Measurements from ENCODE around the gene FZD4. TPM values are rescaled to one million over a fixed set of nuclear protein-coding genes. Genes with fewer than 3 reads are reported as not detected.

Gene FZD4
- total RNA-seq, 2 experiments from 2014 or later: 0.17 TPM; not detected in 1

DNA sequence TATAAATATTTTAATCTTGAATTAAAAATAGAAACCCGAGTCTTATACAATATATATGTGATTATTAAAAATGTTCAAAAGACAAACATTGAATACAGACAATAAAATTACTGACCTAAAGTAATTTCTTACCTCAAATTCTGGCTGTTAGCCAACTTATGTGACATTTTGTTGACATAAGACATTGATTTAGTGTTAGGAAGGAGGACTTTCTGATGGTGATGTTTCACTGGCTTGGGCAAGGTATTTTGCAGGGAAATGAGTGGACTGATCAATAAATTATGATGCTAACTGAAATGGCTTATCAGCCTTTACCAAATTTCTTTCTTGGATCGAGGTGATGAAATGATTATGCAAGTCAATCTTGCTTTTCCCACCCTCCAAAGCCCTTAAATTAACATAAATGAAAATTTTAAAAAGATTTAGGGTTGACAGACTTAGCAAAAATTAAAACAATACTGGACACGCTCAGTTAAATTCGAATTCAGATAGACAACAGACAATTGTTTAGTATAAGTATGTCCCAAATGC is 33.2 kb upstream of the FZD4 start:
- POLR2A ChIA-PET: interaction anchor here (0.6 kb wide), 1 partner anchor 17 kb away, joined by 3 read pairs; no protein-coding TSS in a partner anchor
- no peak overlapping the region for H3K4me3 ChIP-seq (ENCODE audit: low read depth, low read length, poor library complexity, severe bottlenecking)
- H3K9me2 ChIP-seq (ENCODE audit: insufficient read depth, low read length): no peaks in the 10 kb centered on the region
- H3K36me3 ChIP-seq (ENCODE audit: insufficient read depth, low read length): no peaks in the 10 kb centered on the region
- no peak for TF ChIP-seq EZH2phosphoT487 (IDR thresholded peaks at IDR 0.05; ENCODE audit: borderline replicate concordance, low read depth, low read length)
- TF ChIP-seq, protein P1, sequence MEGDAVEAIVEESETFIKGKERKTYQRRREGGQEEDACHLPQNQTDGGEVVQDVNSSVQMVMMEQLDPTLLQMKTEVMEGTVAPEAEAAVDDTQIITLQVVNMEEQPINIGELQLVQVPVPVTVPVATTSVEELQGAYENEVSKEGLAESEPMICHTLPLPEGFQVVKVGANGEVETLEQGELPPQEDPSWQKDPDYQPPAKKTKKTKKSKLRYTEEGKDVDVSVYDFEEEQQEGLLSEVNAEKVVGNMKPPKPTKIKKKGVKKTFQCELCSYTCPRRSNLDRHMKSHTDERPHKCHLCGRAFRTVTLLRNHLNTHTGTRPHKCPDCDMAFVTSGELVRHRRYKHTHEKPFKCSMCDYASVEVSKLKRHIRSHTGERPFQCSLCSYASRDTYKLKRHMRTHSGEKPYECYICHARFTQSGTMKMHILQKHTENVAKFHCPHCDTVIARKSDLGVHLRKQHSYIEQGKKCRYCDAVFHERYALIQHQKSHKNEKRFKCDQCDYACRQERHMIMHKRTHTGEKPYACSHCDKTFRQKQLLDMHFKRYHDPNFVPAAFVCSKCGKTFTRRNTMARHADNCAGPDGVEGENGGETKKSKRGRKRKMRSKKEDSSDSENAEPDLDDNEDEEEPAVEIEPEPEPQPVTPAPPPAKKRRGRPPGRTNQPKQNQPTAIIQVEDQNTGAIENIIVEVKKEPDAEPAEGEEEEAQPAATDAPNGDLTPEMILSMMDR (conservative IDR thresholded peaks at IDR 0.05; ENCODE audit: low read length): no peak
- CTCF ChIA-PET (ENCODE audit: unreplicated experiment): no interaction called here
- no TSS peak for BruUV-seq (replicated peaks)
- no peaks in the 10 kb centered on the region for H4K20me1 ChIP-seq (ENCODE audit: insufficient read depth, low read length)
- no peak overlapping the region for H3K4me2 ChIP-seq (ENCODE audit: low read length)
- no peak overlapping the region for H2AFZ ChIP-seq (ENCODE audit: low read length)
- intact Hi-C loops (cut with micrococcal nuclease; ENCODE audit: unreplicated experiment): no loop called here
- no peaks in the 10 kb centered on the region for H3K9me3 ChIP-seq (ENCODE audit: low read length)
- H3K4me1 ChIP-seq (ENCODE audit: insufficient read depth, low read length, poor library complexity, severe bottlenecking): no peaks in the 10 kb centered on the region
- no peak overlapping the region for H3K27ac ChIP-seq (ENCODE audit: low read depth, low read length, poor library complexity, severe bottlenecking)
- no peak for DNase-seq (ENCODE audit: low spot score)
- no peaks in the 10 kb centered on the region for H3K79me2 ChIP-seq (ENCODE audit: insufficient read depth, low read depth, low read length)

DNA sequence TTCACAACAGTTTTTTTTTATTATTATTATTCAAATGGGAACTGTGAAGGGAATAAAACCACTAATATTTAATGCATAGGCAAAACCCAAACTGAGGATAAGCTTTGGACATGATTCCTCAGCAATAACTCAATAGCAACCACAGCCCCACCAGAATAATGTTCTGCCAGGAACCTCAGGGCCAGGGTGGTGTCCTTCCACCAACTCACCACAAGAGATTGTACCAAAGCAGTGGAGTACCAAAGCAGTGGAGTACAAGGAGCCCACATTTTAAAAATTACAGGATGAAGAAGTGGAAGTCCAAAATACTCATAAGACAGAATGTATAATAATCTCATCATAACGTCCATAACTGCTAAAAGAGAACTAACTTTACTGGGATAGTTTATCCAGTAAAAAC is 32.5 kb upstream of the FZD4 start:
- Histone ChIP-seq H3K4me2 (ENCODE audit: low read length) (no peak overlapping the region), H3K4me1 (ENCODE audit: insufficient read depth, low read length, poor library complexity, severe bottlenecking) (no peaks in the 10 kb centered on the region), H4K20me1 (ENCODE audit: insufficient read depth, low read length) (no peaks in the 10 kb centered on the region), H3K36me3 (ENCODE audit: insufficient read depth, low read length) (no peaks in the 10 kb centered on the region), H3K9me2 (ENCODE audit: insufficient read depth, low read length) (no peaks in the 10 kb centered on the region), H3K27ac (ENCODE audit: low read depth, low read length, poor library complexity, severe bottlenecking) (no peak overlapping the region), H3K79me2 (ENCODE audit: insufficient read depth, low read depth, low read length) (no peaks in the 10 kb centered on the region), H3K9me3 (ENCODE audit: low read length) (no peaks in the 10 kb centered on the region), H3K4me3 (ENCODE audit: low read depth, low read length, poor library complexity, severe bottlenecking) (no peak overlapping the region), H2AFZ (ENCODE audit: low read length) (no peak overlapping the region)
- intact Hi-C loops (cut with micrococcal nuclease; ENCODE audit: unreplicated experiment): no loop called here
- ChIA-PET CTCF (ENCODE audit: unreplicated experiment) (no interaction called here), POLR2A (interaction anchor here (0.6 to 1.1 kb wide), 2 partner anchors 8 to 18 kb away, joined by 3 to 4 read pairs; no protein-coding TSS in a partner anchor)
- DNase-seq (ENCODE audit: low spot score): no peak
- BruUV-seq (replicated peaks): no TSS peak
- TF ChIP-seq, protein P1 (conservative IDR thresholded peaks at IDR 0.05; ENCODE audit: low read length): no peak
- no peak for TF ChIP-seq EZH2phosphoT487 (IDR thresholded peaks at IDR 0.05; ENCODE audit: borderline replicate concordance, low read depth, low read length)

DNA sequence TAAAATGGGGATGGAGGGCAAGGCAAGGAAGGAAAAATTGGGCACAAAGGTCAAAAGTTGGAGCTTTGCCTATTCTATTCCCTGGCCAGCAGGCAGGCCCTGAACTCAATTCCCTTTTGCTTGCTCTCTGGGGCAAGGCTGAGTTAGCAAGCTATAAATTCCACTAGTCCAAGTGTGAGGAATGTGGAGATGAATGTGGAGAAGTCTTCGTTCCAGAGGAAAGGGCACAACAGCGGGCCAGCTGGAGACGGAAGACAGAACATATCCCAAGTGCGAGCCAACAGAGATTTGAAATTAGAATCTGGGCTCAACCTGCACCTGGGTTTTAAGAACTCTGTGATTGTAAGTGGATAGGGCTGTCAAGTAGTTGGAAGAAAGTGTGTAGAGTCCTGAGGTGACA is 29.5 kb upstream of the FZD4 start:
- Histone ChIP-seq H3K4me1 (ENCODE audit: insufficient read depth, low read length, poor library complexity, severe bottlenecking) (no peaks in the 10 kb centered on the region), H3K9me2 (ENCODE audit: insufficient read depth, low read length) (no peaks in the 10 kb centered on the region), H4K20me1 (ENCODE audit: insufficient read depth, low read length) (no peaks in the 10 kb centered on the region), H2AFZ (ENCODE audit: low read length) (no peak overlapping the region), H3K36me3 (ENCODE audit: insufficient read depth, low read length) (no peaks in the 10 kb centered on the region), H3K79me2 (ENCODE audit: insufficient read depth, low read depth, low read length) (no peaks in the 10 kb centered on the region), H3K9me3 (ENCODE audit: low read length) (no peaks in the 10 kb centered on the region), H3K27ac (ENCODE audit: low read depth, low read length, poor library complexity, severe bottlenecking) (no peak overlapping the region), H3K4me3 (ENCODE audit: low read depth, low read length, poor library complexity, severe bottlenecking) (no peak overlapping the region), H3K4me2 (ENCODE audit: low read length) (no peak overlapping the region)
- intact Hi-C loops (cut with micrococcal nuclease; ENCODE audit: unreplicated experiment): no loop called here
- TF ChIP-seq EZH2phosphoT487 (IDR thresholded peaks at IDR 0.05; ENCODE audit: borderline replicate concordance, low read depth, low read length): no peak
- TF ChIP-seq, protein P1 (conservative IDR thresholded peaks at IDR 0.05; ENCODE audit: low read length): no peak
- POLR2A ChIA-PET: no interaction called here
- CTCF ChIA-PET (ENCODE audit: unreplicated experiment): no interaction called here
- BruUV-seq (replicated peaks): no TSS peak
- no peak for DNase-seq (ENCODE audit: low spot score)

Data from OCI-LY7 (cell line).